Measurements from ENCODE around the gene POMT1. TPM values are rescaled to one million over a fixed set of nuclear protein-coding genes. Genes with fewer than 3 reads are reported as not detected.

Gene POMT1
- total and polyA plus RNA-seq, 2 experiments from 2014 or later, result 20.2 to 32.4 TPM

- DNase-seq (ENCODE audit: low spot score), result no peak
- H3K27me3 Mint-ChIP-seq (ENCODE audit: insufficient read depth, low read depth, poor library complexity), result peaks cover 37% of the 10 kb centered on the region
- TF ChIP-seq NANOG (IDR thresholded peaks at IDR 0.05; ENCODE audit: borderline replicate concordance) (no peak), POLR2AphosphoS5 (IDR thresholded peaks at IDR 0.05; ENCODE audit: low read depth) (no peak), STAT1 (IDR thresholded peaks at IDR 0.05; ENCODE audit: unreplicated experiment) (no peak), ZNF114 (CRISPR knock-in tag; IDR thresholded peaks at IDR 0.05) (no peak), REST (IDR thresholded peaks at IDR 0.05; ENCODE audit: unreplicated experiment) (no peak), ETS1 (IDR thresholded peaks at IDR 0.05) (no peak), EZH2phosphoT487 (IDR thresholded peaks at IDR 0.05; ENCODE audit: unreplicated experiment) (no peak), CREB1 (CRISPR knock-in tag; IDR thresholded peaks at IDR 0.05; ENCODE audit: low read depth) (no peak), CTCF (conservative IDR thresholded peaks at IDR 0.05; ENCODE audit: low read depth in 2 of 2) (no peak), ZNF462 (CRISPR knock-in tag; IDR thresholded peaks at IDR 0.05) (no peak), ZNF331 (CRISPR knock-in tag; IDR thresholded peaks at IDR 0.05; ENCODE audit: low read depth) (no peak), EZH2 (IDR thresholded peaks at IDR 0.05; ENCODE audit: low read depth, unreplicated experiment) (no peak), JUNB (IDR thresholded peaks at IDR 0.05; ENCODE audit: unreplicated experiment) (no peak)
- Histone ChIP-seq H3K36me3 (ENCODE audit: insufficient read depth) (peaks cover 83% of the 10 kb centered on the region), H3K27ac (ENCODE audit: low read depth) (no peak overlapping the region), H3F3A (replicated peaks; ENCODE audit: low read depth) (peaks cover 52% of the 10 kb centered on the region), H2AFZ (no peak overlapping the region), H3K4me3 (no peak overlapping the region), H3K4me1 (ENCODE audit: insufficient read depth) (no peaks in the 10 kb centered on the region), H3K9me2 (ENCODE audit: insufficient read depth) (no peaks in the 10 kb centered on the region), H3K79me2 (replicated peaks; ENCODE audit: insufficient read depth) (peaks cover 45% of the 10 kb centered on the region), H3K4me2 (no peak overlapping the region), H4K20me1 (replicated peaks; ENCODE audit: insufficient read depth) (peaks cover 20% of the 10 kb centered on the region), H3K27me3 (ENCODE audit: insufficient read depth) (no peaks in the 10 kb centered on the region)
- H3K9me3 Mint-ChIP-seq, result no peaks in the 10 kb centered on the region; the same call in 2 of the 3 replicates
- 0 out of 3 replicates have a peak, but pooled peaks cover 2% of the 10 kb centered on the region for H3K4me1 Mint-ChIP-seq
- H3K4me3 Mint-ChIP-seq, result no peak overlapping the region
- ATAC-seq, result no peak
- peaks cover 96% of the 10 kb centered on the region for H3K36me3 Mint-ChIP-seq (ENCODE audit: low read depth)
- H3K27ac Mint-ChIP-seq, result no peak overlapping the region
These were observed 25.4 kb upstream of the POMT1 start for GRCh38 chr9:131477367-131477766.

Measured in GM23338 (cell line).